Measurements from ENCODE around the gene ARHGAP6.

- TF ChIP-seq CTCF (IDR thresholded peaks at IDR 0.05) (no peak), POLR2A (IDR thresholded peaks at IDR 0.05) (no peak)
These were observed 451.2 kb downstream of the ARHGAP6 start for GRCh38 chrX:11214346-11215190.

Data from lower leg skin (tissue), 3 donors.